Endothelial cell of coronary artery (primary cell): ENCODE data around the gene ZNF689. TPM values are rescaled to one million over a fixed set of nuclear protein-coding genes. Genes with fewer than 3 reads are reported as not detected.

ENCODE experiments used
- total RNA-seq: library from RNA; depleted of rRNA; stranded (reverse); fragments of >200 nt; gene quantifications from 2 replicates; pipeline ENCODE4 v1.2.3, GENCODE V29; 2014

ZNF689 gene
- 3.1 and 3.5 TPM in 2 replicates for total RNA-seq

DNA sequence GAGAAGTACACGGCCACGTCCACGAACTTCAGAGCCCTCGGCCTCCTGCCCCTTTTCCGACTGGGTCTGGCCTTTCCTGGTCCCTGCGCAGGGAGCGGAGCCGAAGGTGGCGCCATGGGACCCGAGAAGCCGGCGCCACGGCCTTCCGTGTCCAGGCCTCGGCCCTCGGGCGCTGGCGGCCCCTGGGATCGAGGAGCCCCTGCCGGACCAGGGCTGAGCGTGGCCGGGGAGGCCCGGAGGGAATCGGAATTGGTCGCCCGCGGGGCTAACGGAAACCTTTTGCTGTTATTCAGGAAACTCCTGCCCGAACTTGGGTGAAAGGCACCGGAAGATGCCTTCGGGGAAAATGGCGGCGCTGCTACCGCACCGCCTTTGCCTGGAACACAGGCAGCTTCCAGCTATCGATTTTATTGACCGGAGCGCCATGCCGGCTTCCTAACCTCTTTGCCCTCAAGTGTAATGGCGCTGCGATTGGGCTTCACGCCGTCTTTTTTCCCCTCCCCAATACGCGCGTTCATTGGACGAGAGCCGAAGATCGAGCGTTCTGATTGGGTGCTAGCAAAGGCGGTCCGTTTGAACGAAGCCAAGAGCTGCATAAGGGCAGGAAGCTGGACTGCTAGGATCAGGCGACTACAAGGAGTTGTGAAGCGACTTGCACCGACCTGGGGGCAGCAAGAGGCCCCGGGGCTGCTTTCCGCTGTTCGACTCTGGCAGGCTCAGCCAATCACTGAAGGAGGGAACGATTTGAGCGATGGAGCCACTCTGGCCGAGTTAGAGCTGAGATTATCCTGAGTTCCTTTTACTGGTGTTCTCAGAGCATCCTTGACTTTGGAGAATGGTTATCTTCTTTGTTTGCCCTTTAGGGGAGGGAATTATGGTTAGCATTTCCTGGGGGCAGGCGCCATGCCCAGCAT is at the start of gene ZNF689:
Gene ZNF689, minus strand, starts transcription at position 464 of the 914 bp plus-strand sequence. Its CDS starts 348 bp downstream, at position 116.

DNA sequence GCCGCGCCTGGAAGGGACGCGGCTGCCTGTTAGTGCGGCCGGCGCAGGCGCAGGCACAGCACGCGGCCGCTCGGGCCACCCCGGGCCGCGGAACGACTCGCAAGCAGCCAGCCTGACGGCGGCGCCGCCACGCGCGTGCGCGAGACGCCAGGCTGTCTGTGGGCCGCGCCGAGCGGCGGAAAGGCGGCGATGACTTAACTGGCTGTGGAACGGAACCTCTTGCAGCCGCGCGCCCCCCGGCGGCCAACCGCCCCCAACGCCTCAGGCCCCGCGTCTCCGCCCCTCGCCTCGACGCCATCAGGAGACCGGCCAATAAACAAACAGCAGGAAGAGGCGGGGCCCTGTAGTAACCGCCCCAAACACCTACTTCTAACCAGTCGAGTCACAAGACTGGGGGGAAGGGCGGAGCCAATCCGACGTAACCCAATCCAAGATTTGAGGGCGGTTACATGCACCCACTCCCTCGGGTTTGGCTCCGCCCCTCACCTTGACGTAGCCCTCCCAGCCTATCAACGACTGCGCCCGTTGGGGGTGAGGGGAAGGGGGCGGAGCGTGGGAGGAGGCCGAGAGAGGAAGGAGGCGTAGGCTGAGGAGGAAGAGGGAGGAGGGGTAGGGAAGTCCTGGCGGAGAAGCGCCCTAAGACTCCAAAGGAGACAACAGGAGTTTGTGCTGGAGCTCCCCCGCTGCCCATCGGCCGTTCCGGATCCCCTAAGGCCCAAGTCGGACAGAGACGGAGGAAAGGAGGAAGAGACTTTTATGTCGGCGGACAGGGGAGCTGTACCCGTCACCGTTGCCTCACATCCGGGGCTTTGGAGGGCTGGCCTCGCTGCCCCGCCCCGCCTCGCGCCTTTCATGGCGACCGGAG is 47.9 kb upstream of the ZNF689 start, which contains the start of gene FBRS:
Gene FBRS, plus strand, starts transcription at position 566 of the 865 bp plus-strand sequence. CDS start 1,088 bp downstream, outside the sequence.

DNA sequence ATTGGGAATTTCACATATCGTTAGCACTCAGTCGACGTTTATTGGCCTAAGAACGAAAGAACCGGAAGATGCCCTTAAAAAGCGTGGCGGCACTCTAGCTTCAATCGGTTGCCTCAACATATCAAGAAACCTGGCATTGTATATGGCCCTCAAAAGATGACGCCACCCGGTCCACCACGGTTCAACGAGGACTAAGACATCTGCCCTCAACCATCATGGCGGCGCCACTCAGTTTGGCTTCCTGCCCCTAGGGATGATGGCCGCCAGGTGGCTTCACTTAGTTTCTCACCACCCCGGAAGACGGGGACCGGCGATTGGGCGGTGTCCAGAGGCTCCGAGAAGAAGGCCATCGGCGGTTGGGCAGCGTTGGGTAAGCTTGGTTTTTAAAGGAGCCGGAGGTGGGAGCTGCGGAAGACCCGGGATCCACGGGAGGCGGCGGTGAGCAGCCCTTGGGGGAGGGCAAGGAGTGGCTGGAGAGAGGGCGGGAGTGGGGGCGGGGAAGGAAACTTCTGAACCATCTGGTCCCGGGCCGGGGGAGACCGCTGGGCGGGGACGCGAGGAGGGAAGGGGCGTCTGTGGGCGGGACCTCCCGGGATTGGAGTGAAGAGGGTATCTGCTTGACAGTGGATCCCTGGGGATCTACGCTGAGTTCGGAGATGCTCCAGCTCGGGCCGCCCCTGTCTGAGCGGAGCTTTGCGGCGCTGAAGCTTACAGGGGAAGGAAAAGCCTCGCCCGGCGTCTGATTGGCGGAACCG is 40.4 kb upstream of the ZNF689 start, which contains the start of gene PRR14:
Gene PRR14, plus strand, starts transcription at position 592 of the 755 bp plus-strand sequence. CDS start 686 bp downstream, outside the sequence.

DNA sequence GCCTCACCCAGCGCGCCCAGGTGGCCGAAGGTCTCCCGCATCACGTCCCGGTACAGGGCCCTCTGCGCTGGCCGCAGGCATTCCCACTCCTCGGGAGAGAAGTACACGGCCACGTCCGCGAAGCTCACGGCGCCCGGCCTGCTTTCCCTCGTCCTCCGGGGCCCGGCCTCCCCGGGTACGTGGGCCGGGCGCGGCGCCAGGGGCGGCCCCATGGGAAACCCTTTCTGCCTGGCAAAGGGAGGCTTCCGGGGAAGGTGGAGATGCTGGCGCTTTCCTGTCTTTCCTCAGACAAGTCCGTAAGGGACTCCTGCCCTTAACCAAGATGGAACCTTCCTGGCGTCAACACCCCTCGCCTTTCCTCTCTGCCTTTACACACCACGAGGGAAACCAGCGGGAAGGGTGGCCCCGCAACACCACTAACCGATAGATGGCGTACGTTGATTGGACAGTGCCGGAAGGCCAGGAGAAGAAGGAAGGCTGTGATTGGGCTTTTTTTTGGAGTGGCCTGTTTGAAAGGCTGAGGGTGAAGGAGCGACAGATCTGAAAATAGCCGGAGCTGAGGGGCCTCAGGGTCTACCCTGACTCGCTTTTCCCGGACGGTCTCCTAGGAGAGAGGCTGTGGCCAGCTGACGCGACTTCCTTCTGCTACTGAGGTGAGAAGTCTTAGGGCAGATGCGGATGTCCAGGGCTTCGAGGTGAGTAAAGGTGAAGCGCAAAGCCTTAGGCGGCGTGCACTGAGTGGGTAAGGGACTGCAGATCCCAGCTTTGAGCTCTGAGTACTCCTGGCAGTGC is 24.6 kb downstream of the ZNF689 start, which contains the start of gene ZNF785:
Gene ZNF785, minus strand, starts transcription at position 298 of the 792 bp plus-strand sequence. Its CDS starts 86 bp downstream, at position 212.

DNA sequence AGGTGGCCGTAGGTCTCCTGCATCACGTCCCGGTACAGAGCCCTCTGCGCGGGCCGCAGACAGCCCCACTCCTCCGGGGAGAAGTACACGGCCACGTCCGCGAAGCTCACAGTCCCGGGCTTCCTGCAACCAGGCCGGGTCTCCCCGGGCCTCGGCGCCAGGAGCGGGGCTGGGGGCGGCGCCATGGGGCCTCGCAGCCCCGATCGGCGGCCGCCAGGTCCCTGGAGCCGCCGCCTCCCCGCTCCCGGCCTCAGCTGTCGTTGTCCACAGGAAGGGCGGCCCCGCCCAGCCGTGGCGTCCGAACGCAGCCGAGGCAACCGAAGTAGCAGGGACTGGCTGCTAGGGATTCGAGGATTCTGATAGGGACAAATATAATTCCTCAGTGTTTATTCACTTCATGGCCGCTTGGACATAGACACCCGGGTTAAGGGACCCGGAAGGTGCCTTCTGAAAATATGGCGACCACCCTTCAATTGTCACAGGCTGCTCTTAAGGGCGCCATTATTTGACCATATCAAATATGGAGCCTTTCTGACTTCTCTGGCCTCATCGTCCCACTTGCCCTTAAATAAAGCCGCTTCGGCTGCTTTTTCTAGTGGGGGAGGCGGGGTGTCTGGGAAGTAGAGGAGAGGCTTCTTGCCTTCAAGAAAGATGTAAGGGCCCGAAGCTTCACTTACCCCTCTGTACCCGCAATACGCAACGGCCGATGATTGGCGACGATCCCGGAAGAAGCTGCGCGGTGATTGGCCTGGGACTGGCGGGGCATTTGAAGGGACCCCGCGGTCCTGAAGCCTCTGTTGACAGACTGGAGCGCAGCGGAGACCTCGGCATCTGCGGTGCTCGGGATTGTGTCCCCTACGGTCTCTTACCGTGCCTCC is 38.5 kb downstream of the ZNF689 start, which contains the start of gene ZNF688:
Gene ZNF688, minus strand, starts transcription at position 270 of the 878 bp plus-strand sequence. Its CDS starts 85 bp downstream, at position 185.

DNA sequence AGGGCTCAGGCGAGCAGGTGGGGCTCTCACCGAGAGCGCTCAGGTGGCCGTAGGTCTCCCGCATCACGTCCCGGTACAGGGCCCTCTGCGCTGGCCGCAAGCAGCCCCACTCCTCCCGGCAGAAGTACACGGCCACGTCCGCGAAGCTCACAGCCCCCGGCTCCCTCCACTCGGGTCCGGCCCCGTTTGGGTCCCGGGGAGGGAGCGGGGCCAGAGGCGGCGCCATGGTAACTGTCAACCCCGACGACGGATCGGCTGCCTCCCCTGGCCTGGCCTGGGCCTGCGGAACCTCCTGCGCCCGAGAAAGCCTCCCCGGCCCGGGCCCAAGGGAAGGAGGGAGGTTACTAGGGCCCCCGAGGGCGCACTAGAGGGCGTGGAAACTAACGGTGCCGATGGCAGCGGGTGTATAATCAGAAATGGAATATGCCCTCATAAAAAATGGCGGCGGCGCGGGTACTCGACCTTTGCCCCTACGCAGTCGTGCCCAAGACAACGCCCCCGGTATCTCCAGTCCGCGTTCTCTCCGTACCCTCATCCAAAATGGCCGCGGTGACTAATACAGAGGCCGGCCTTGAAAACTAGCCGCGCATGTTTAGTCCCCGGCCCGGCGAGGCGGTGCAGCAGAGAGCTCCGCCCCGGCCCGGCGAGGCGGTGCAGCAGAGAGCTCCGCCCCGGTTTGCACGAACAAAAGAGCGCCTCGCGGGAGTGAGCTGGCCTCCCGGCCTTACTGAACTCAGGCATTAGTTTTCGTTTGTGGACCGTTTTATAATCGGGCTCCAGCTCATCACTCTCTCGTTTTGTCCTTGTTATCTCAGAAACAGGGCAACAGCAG is 52.0 kb downstream of the ZNF689 start, which contains the start of gene ZNF764:
Gene ZNF764, minus strand, starts transcription at position 418 of the 832 bp plus-strand sequence. Its CDS starts 192 bp downstream, at position 226.

Other genes starting within 250 kb of the ZNF689 start
- gene TBC1D10B, start 239.9 kb downstream of the ZNF689 start, total RNA-seq, result 30.8 and 34.5 TPM in 2 replicates
- gene MYL11, start 235.6 kb downstream of the ZNF689 start, total RNA-seq, result not detected in 2 replicates
- gene SEPTIN1, start 227.8 kb downstream of the ZNF689 start, total RNA-seq, result 0.09 TPM in 1 of 2 replicates, not detected in the other
- 13.3 and 21.8 TPM in 2 replicates for gene ZNF48, start 215.0 kb downstream of the ZNF689 start, total RNA-seq
- 7.9 and 9.9 TPM in 2 replicates for gene ZNF771, start 202.8 kb downstream of the ZNF689 start, total RNA-seq
- gene DCTPP1, start 180.4 kb downstream of the ZNF689 start, total RNA-seq, result 20.4 and 35.1 TPM in 2 replicates
- gene SEPHS2, start 164.5 kb downstream of the ZNF689 start, total RNA-seq, result 13.6 and 13.8 TPM in 2 replicates
- gene ITGAL, start 137.6 kb downstream of the ZNF689 start, total RNA-seq, result not detected in 2 replicates
- gene ZNF768, start 83.8 kb downstream of the ZNF689 start, total RNA-seq, result 12.9 and 17.9 TPM in 2 replicates
- gene ZNF747, start 75.5 kb downstream of the ZNF689 start, total RNA-seq, result 4.6 and 5.9 TPM in 2 replicates
- gene ZNF764, start 52.0 kb downstream of the ZNF689 start, total RNA-seq, result 3.1 and 3.7 TPM in 2 replicates
- gene ZNF688, start 38.7 kb downstream of the ZNF689 start, total RNA-seq, result 6.1 and 8.5 TPM in 2 replicates
- gene ZNF785, start 24.7 kb downstream of the ZNF689 start, total RNA-seq, result 7.1 and 9.4 TPM in 2 replicates
- gene PRR14, start 40.6 kb upstream of the ZNF689 start, total RNA-seq, result 3.8 and 5.0 TPM in 2 replicates
- gene FBRS, start 48.0 kb upstream of the ZNF689 start, total RNA-seq, result 10.4 and 15.4 TPM in 2 replicates
- 23.7 and 34.1 TPM in 2 replicates for gene SRCAP, start 88.8 kb upstream of the ZNF689 start, total RNA-seq
- 13.6 and 15.5 TPM in 2 replicates for gene PHKG2, start 138.0 kb upstream of the ZNF689 start, total RNA-seq
- gene CFAP119, start 151.7 kb upstream of the ZNF689 start, total RNA-seq, result 1.1 and 1.8 TPM in 2 replicates
- 62.3 and 62.9 TPM in 2 replicates for gene RNF40, start 151.9 kb upstream of the ZNF689 start, total RNA-seq
- 6.2 and 8.4 TPM in 2 replicates for gene ZNF629, start 176.8 kb upstream of the ZNF689 start, total RNA-seq